NCI-H524 (cell line): Measurements from ENCODE around the gene IFNE.

Experiments
- DNase-seq, 2 experiments: peaks; one replicate each; lab custom pipeline; 2025; lab: John Stamatoyannopoulos, UW

IFNE gene, protein sequence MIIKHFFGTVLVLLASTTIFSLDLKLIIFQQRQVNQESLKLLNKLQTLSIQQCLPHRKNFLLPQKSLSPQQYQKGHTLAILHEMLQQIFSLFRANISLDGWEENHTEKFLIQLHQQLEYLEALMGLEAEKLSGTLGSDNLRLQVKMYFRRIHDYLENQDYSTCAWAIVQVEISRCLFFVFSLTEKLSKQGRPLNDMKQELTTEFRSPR

DNA sequence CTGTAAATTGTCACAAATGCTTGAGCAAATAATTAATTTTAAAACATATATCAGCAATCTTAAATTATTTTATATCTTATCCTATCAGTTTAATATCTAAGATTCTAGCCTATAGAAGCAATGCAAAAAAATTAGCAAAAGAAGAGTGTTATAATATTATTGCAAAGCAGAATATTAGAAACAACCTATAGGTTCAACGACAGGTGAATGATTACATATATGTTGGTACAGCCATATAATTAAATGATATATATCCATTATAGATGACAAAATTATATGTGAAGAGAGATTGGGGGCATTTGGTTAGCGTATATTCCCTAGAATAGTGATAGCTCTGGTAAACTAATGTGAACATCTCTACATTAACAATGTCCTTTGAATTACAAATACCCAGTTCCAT lies at the start of gene IFNE:
TSS of gene IFNE (minus strand) at position 101 of the 400 bp plus-strand sequence. CDS start 619 bp downstream, outside the sequence.
- DNase-seq = no peak

DNA sequence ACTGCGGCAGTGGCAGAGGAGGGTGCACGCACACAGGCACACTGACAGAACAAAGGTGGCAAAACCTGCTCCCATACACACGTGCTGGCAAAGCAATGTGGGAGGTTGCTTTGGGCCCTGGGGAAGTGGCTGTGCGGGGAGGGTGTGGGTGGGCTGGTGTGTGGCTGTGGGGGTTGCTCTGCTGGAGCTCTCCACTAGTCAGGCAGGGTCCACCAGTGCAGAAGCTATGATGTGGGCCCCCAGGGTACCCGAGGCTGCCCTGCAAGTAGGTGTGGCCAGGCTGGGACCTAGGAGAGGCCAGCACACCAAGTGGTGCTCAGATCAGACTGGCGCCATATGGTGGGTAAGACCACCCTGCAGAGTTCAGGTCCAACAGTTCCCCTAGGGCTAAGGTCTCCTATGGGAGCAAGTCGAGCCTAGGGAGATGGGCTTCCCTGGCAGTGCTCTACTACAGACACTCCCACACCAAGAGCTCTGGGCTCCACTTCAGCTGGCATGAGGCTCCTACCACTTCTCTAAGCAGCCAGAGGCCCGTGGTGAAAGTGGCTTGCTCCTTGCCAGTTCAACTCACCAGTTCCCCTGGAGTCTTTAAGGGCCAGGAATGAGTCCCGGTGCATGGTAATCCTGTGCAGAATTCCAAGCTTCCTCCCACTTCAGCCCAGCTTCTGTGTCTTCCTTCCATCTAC lies 46.2 kb upstream of the IFNE start:
- no peak for DNase-seq

DNA sequence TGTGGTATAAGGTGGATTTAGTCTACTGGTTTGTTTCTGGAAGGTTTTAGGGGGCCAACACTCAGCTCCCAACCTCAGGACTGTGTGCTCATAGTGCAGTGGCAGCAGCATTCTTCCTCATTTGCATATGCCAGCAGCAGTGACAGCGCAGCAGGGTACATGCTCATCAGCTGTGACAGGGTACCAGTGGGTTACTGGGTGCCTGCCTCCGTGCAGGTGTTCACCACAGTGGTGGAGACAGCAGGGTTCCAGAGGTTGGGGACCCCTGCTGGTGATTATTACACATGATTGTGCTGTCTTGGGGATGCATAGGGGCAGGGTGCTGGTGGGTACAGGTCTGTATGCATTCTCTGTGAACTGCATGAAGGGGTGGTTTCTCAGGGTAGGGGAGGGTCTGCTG lies 45.5 kb upstream of the IFNE start:
- no peak for DNase-seq

DNA sequence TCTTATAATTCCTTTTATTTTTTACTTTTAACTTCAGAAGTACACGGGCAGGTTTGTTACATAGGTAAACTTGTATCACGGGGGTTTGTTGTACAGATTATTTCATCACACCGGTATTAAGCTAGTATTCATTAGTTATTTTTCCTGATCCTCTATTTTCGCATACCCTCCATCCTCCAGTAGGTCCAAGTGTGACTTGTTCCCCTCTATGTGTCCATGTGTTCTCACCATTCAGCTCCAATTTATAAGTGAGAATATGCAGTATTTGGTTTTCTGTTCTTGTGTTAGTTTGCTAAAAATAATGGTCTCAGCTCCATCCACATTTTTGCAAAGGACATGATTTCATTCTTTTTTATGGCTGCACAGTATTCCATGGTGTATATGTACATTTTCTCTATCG lies 43.1 kb upstream of the IFNE start:
- no peak for DNase-seq

DNA sequence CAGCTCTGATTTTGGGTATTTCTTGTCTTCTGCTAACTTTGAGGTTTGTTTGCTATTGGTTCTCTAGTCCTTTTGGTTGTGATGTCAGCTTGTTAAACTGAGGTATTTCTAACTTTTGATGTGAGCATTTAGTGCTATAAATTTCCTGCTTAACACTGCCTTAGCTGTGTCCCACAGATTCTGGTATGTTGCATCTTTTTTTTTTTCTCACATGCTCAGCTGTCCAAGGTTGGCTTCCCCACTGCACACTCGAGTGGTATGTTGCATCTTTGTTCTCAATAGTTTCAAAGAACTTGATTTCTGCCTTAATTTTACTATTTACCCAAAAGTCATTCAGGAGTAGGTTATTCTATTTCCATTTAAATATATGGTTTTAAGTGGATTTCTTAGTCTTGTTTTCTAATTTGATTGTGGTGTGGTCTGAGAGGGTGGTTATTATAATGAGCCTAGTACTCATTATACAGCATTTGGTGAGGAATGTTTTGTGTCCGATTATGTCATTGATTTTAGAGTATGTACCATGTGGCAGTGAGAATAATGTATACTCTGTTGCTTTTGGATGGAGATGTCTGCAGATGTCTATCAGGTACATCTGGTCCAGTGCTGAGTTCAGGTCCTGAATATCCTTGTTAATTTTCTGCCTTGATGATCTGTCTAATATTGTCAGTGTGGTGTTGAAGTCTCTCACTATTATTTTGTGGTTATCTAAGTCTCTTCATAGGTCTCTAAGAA lies 42.2 kb upstream of the IFNE start:
- no peak for DNase-seq

DNA sequence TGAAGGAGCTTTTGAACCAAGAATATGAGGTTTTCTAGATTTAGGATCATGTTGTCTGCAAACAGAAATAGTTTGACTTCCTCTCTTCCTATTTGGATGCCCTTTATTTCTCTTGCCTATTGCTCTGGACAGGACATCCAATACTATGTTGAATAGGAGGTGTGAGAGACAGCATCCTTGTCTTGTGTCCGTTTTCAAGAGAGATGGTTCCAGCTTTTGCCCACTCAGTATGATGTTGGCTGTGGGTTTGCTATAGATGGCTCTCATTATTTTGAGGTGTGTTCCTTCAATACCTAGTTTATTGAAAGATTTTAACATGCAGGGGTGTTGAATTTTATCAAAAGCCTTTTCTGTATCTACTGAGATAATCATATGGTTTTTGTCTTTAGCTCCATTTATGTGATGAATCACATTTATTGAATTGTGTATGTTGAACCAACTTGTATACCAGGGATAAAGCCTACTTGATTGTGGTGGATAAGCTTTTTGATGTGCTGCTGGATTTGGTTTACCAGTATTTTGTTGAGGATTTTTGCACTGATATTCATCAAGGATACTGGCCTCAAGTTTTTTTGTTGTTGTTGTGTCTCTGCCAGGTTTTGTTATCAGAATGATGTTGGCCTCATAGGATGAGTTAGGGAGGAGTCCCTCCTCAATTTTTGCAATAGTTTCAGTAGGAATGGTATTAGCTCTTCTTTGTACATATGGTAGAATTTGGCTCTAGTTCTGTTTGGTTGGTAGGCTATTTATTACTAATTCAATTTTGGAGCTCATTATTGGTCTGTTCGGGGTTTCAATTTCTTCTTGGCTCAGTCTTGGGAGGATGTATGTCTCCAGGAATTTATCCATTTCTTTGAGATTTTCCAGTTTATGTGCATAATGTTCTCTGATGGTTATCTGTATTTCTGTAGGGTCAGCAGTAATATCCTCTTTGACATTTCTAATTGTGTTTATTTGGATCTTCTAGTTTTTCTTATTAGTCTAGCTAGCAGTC lies 41.2 kb upstream of the IFNE start:
- no peak for DNase-seq

DNA sequence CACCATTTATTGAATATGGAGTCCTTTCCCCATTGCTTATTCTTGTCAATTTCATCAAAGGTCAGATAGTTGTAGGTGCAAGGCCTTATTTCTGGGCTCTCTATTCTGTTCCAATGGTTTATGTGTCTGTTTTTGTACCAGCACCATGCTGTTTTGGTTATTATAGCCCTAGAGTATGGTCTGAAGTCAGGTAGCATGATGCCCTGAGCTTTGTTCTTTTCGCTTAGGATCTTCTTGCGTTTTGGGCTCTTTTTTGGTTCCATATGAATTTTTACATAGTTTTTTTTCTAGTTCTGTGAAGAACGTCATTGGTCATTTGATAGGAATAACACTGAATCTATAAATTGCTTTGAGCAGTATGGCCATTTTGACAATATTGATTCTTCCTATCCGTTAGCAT lies 40.2 kb upstream of the IFNE start:
- no peak for DNase-seq

DNA sequence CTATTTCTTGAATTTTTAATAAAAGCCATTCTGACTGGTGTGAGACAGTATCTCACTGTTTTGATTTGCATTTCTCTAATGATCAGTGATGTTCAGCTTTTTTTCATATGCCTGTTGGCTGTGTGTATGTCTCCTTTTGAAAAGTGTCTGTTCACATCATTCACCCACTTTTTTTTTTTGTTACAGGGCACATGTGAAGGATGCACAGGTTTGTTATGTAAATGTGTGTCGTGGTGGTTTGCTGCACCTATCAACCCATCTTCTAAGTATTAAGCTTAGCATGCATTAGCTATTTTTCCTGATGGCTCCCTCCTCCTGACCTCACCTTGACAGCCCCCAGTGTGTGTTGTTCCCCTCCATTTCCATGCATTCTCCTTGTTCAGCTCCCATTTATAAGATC lies 39.3 kb upstream of the IFNE start:
- DNase-seq = no peak

DNA sequence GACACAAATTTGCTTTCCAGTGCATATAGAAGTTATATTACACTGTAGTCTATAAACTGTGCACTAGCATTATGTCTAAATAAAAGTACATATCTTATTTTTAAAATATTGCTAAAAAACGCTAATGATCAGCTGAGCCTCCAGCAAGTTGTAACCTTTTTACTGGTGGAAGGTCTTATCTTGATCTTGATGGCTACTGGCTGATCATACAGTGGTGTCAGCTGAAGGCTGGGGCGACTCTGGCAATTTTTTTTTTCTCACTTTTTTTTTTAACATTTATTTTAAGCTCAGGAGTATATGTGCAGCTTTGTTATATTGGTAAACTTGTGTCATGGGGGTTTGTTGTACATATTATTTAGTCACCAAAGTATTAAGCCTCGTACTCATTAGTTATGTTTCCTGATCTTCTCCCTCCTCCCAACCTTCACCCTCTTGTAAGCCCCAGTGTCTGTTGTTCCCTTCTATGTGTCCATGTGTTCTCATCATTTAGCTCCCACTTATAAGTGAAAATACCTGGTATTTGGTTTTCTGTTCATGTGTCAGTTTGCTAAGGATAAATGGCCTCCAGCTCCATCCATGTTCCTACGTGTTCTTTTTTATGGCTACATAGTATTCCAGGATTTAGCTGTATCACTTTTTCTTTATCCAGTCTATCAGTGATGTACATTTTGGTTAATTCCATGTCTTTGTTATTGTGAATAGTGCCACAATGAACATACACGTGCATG lies 38.6 kb upstream of the IFNE start:
- no peak for DNase-seq

DNA sequence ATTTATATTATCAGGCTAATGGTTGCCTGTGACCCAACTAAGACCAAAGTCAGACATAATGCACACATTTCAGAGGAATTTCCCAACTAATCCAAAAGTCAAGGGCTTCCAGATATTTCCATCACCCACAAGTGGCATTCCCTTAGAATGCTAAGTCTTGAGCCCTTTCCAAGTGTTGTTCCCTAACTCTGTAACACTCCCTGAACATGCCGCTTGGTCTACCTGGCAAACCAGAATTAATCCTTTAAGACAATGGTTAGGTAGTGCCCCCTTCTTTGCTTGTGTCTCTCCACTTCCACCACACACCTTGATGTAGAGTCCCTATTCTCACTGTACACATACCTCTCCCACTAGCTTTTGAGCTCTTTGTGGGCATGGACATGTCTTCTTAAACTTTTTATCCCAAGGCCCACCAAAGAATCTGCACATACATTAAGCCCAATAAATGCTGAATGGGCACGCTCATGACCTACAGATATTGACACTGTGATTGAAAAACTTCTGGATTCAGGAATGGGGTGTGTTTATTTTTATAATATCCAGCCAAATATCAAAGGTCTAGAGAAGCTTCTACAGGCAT lies 37.8 kb upstream of the IFNE start:
- no peak for DNase-seq

DNA sequence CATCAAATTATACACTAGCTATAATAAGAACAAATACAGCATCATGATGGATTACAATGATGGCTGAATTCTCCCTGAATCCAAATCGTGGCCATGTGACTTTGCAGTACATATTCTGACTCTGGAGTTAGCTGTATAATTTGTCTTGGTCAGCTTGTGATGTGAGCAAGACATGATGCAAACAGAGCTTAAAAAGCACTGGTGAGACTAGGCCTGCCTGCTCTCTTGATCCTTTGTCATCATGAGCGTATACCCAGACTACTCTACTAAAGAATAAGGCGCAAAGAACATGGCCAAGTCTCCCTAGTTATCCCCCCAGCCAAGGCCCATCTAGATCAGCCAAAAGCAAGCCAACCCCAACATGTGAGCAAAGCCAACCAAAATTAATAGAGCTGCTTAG lies 34.7 kb upstream of the IFNE start:
- DNase-seq = no peak

DNA sequence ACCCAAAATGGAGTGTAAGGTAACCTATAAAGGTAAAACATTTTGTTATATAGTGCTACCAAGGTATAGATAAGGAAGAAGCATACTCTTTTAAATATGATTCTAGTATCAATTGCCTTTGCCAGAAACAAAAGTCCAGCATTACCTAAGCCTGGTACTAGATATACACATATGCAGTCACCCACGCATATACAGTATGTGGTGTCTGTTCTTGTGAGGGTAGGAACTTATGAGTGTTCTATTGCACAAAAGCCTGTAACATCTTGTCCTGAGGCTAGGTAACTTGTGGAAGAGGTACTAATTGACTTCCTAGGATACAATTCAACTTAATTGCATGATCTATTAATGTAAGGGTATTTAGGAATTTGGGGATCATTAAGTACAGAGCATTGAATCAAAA lies 31.3 kb upstream of the IFNE start:
- DNase-seq = no peak

DNA sequence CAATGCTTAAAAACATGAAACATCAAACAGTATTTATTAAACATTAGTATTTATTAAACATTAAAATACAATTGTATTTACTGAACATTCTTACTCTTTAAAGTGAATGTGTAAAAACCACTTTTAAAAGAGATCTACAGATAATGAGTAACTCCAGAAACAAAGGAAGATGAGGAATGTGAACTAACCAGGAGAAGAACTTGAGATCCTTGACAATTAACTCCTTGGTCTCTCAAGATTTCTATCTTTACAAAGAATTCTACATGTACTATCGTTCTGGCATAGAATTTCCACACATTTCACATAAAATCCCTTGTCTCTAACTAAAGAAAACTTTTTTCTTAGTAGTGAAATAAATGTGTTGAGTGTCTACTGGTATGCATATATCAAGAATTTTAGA lies 28.7 kb upstream of the IFNE start:
- no peak for DNase-seq

DNA sequence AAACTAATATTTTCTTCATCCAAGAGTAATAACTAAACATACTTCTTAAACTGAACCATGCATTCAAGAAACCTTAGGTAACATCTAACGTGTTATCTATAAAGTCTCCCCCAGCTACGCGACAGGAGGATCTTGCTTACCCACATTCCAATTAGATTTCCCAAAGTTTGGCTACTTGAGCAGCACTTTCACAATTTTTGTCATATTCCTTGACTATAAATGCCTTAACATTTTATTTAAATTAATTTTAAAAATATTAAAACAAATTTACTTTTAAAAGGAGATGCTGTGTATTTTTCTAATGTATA lies 25.3 kb upstream of the IFNE start:
- no peak for DNase-seq

DNA sequence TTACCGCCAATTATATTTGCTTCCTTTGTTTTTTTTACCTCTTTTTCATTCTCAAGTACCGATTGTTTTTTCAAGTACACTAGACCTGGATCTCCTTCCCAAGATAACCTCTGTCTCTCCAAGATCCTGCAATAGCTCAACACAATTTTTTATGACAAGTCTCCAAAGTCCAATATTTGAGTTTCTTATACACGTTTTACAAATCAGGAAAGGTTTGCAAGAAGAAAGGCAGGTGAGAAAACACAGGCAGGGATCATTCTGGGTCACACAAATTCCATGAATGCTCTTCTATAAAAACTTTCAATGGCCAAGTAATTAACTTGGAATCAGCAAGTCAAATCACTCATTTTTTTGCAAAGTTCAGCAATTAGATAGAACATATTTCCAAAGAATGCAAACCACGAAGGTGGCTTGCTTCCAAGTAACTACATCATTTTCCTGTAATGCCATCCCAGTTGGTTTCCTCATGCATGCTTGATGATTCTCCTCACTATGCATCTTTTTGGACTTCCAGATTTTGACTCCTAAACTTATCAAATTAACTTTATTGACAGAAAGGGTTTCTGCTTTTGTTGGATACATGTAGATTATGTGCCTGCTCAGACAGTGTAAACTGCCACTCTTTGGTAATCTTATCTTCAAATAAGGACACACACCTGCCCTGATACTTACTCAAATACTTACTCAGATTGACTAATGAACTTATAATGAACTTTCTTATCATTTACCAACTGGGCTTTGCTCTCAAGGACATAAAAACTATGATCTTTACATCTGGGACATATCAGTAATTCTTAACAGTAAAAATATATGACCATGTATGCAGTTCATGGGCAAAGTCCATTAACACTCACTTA lies 24.7 kb upstream of the IFNE start:
- no peak for DNase-seq

DNA sequence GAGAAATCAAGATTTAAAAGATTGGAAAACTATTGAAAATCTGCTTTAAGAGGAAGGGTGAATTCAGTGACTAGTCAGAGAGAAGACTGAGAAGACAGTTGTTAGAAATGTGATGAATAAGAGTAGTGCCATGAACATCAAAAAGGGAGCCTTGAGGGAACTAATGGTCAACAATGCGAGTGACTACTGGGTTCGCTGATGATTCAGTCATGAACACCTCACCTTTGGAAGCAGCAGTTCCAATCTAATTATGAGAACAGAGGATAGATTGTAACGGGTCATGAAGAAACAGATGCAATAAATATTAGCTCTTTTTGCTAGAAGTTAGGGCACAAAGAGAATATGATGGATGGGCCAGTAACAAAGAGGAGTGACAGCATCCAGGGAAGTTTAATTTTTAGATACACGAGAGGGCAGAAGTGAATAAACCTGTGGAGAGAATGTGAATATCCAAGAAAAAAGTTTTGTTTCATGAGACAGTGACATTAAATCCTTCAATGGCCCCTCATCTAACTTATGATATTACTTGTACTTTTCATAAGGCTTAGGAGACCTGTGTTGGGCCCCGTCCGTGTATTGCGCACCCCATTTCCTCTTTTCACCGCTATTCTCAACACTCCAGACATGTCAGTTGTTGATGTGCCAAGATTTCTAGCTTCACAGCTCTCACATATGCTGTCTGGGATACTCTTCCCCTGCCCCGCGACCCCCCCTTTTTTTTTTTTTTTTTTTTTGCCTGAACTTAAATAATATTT lies 23.5 kb upstream of the IFNE start:
- DNase-seq = no peak

DNA sequence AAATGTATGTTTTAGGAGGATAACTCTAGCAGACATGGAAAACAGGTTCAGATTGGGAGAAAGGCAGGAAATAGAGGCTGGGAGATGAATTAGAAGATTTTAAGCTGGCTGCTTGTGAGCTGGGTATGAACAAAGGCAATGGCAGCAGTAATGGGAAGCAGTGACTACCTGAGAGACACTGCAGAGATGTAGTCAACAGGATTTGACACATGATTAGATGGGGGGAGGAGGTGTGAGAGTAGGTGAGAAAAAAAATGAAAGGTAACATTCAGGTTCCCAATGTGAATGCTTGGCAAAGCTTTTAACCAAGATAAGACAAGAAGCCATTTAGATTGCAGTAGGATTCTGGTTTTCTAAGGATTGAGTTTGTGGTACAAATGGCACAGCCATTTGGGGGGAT lies 22.8 kb upstream of the IFNE start:
- no peak for DNase-seq

DNA sequence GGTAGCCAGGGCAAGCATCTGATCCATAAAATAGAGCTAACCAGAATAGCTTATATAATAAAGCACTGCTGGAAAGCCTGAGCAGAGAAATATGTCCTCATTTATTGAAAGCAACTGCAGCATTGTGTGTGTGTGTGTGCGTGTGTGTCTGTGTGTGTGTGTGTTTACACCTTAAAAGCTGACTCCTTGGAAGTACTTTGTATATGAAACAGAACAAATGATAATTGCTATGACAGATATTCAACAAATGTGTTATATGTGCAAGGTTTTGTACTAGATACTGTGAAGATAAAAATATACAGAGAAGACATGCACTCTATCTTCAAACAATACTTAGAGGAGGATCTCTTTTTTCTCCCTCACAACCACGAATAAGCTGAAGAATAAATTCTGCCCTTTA lies 22.0 kb upstream of the IFNE start:
- no peak for DNase-seq

DNA sequence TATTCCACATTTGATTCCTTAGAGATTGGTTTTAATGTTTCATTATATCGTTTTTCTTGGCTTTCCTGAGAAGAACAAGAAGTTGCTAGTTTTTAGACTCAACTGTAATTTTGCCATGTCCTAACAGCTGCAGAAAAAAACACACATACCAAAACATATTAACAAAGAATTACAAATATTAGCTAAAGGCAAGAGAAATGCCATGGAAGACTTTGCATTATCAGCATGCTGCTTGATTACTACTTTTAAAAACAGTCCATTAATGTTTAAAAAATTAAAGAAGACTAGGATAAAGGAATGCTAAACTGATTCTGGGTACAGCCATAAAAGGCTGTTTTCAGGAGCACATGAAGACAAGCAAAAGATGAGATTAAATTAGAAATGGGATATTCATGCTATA lies 20.5 kb upstream of the IFNE start:
- DNase-seq = no peak

DNA sequence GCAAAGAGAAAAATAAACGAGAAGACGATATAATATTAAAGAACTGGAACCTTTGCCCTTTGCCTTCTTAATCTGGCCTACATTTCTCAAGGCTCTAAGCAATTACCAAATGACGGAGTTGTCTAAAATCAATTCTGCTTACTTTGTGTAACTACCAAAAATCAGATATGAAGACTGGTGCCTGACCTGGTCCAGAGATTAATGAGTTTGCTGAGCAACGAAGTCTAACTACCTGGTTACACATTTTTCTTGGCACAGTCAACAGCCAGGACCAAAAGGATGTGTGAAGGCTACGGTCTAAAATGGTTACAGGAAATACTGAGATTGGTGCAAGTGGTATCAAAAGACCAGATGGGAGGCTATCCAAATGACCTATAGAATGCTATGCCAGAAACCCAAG lies 17.8 kb upstream of the IFNE start:
- no peak for DNase-seq
